AG04450 (cell line): ENCODE measurements around the gene LCP1. TPM values are rescaled to one million over a fixed set of nuclear protein-coding genes. Genes with fewer than 3 reads are reported as not detected.
"Not testable (repeated sequence)": the region's sequence is repeated elsewhere in the genome, so short reads cannot be mapped to it uniquely, and the experiment has no call there.

Experiments used
- CTCF ChIA-PET: fragments of 300-600, 350-600 bp; formaldehyde crosslinking; extraction: SDS; loops from one replicate; lab custom pipeline; 2022; ENCODE audit warnings: antibody characterized with exemption, inconsistent platforms; lab: Charles Lee
- POLR2A ChIA-PET: fragments of 350-600 bp; formaldehyde crosslinking; extraction: SDS; loops from one replicate; lab custom pipeline; 2021; ENCODE audit warnings: antibody characterized with exemption, inconsistent platforms; lab: Yijun Ruan, JAX
- DNase-seq: peaks from one replicate; pipeline ENCODE4 v3.0.0-alpha.2; 2011; ENCODE audit warnings: low read depth, low spot score
- H3K27ac ChIP-seq: one replicate; pipeline ENCODE4 v1.5.1; 2012; ENCODE audit warnings: low read depth, low read length, control low read depth
- H3K27me3 ChIP-seq: one replicate; pipeline ENCODE4 v1.6.0; 2012; ENCODE audit warnings: low read length; ENCODE audit not compliant: control insufficient read depth, insufficient read depth
- H3K4me3 ChIP-seq: 2 replicates; pipeline ENCODE4 v1.5.1; 2011; ENCODE audit warnings: mild to moderate bottlenecking, low read depth, low read length, control low read depth
- H3K9me3 ChIP-seq: 2 replicates; pipeline ENCODE4 v1.5.1; 2012; ENCODE audit warnings: low read length; ENCODE audit not compliant: control insufficient read depth, insufficient read depth
- CTCF ChIP-seq: IDR thresholded peaks from 2 replicates; pipeline ENCODE4 v1.5.1; 2011; ENCODE audit warnings: low read depth, low read length, control low read depth, inconsistent platforms
- polyA plus RNA-seq: library from polyadenylated mRNA; depleted of rRNA; stranded (reverse); fragments of >200 nt; gene quantifications from 2 replicates; pipeline ENCODE4 v1.2.3, GENCODE V29; 2011

Gene LCP1
- polyA plus RNA-seq, 1 experiment: not detected

- no peak for TF ChIP-seq CTCF
- Histone ChIP-seq H3K9me3 (no peaks in the 10 kb centered on the region), H3K27me3 (no peaks in the 10 kb centered on the region), H3K27ac (no peak overlapping the region), H3K4me3 (no peak overlapping the region)
- POLR2A ChIA-PET: no interaction called here
- CTCF ChIA-PET: interaction anchor here (0.8 kb wide), 1 partner anchor 9 kb away, joined by 3 read pairs; no protein-coding TSS in a partner anchor
- DNase-seq: no peak
These were observed 13.6 kb downstream of the LCP1 start for GRCh38 chr13:46168341-46168740.

- POLR2A ChIA-PET: no interaction called here
- no peak for DNase-seq
- no peaks in the 10 kb centered on the region; the same call in 1 of the 2 replicates for H3K9me3 ChIP-seq
- TF ChIP-seq CTCF: no peak
- H3K27ac ChIP-seq: no peak overlapping the region
- CTCF ChIA-PET: no interaction called here
- no peak overlapping the region for H3K4me3 ChIP-seq
- H3K27me3 ChIP-seq: no peaks in the 10 kb centered on the region
These were observed 14.9 kb downstream of the LCP1 start for GRCh38 chr13:46166947-46167610.

GRCh38 chr13:46166224-46166584 lies 15.8 kb downstream of the LCP1 start:
- no peak for DNase-seq
- Histone ChIP-seq H3K9me3 (no peaks in the 10 kb centered on the region; the same call in 1 of the 2 replicates), H3K27me3 (no peaks in the 10 kb centered on the region), H3K27ac (no peak overlapping the region), H3K4me3 (no peak overlapping the region)
- TF ChIP-seq CTCF: no peak
- ChIA-PET POLR2A (no interaction called here), CTCF (no interaction called here)

GRCh38 chr13:46165485-46166223 lies 16.3 kb downstream of the LCP1 start:
- CTCF ChIA-PET: interaction anchor here (0.9 kb wide), 1 partner anchor 124 kb away, joined by 3 read pairs; no protein-coding TSS in a partner anchor
- no peaks in the 10 kb centered on the region; the same call in 1 of the 2 replicates for H3K9me3 ChIP-seq
- H3K4me3 ChIP-seq: no peak overlapping the region
- H3K27ac ChIP-seq: no peak overlapping the region
- DNase-seq: no peak
- TF ChIP-seq CTCF: no peak
- no peaks in the 10 kb centered on the region for H3K27me3 ChIP-seq
- POLR2A ChIA-PET: no interaction called here

- no peak overlapping the region for H3K4me3 ChIP-seq
- H3K9me3 ChIP-seq: no peaks in the 10 kb centered on the region; the same call in 1 of the 2 replicates
- H3K27me3 ChIP-seq: peaks cover 4% of the 10 kb centered on the region
- no peak for DNase-seq
- no peak overlapping the region for H3K27ac ChIP-seq
- POLR2A ChIA-PET: no interaction called here
- CTCF ChIA-PET: interaction anchor here (0.9 kb wide), 1 partner anchor 125 kb away, joined by 3 read pairs; no protein-coding TSS in a partner anchor
- no peak for TF ChIP-seq CTCF
These were observed 17.3 kb downstream of the LCP1 start for GRCh38 chr13:46164661-46165060.

GRCh38 chr13:46162741-46163140 lies 19.2 kb downstream of the LCP1 start:
- H3K9me3 ChIP-seq, DNase-seq, POLR2A ChIA-PET, H3K27me3 ChIP-seq, H3K4me3 ChIP-seq, H3K27ac ChIP-seq, CTCF ChIA-PET: not testable (repeated sequence)
